HG03060 (cell line): Measurements from ENCODE around the gene SPACA7.

Source experiments
- ATAC-seq: cut with Tn5 transposase; IDR thresholded peaks from one replicate; pipeline ENCODE4 v1.9.1; 2021; ENCODE audit warnings: low read depth, moderate number of reproducible peaks; ENCODE audit not compliant: unreplicated experiment

SPACA7 gene

GRCh38 chr13:112457485-112457884 lies 81.3 kb downstream of the SPACA7 start:
- no peak for ATAC-seq

- ATAC-seq: no peak
These were observed 86.3 kb downstream of the SPACA7 start for GRCh38 chr13:112462408-112462807.

- ATAC-seq: no peak
These were observed 88.6 kb downstream of the SPACA7 start for GRCh38 chr13:112464720-112465119.

- ATAC-seq: no peak
These were observed 89.3 kb downstream of the SPACA7 start for GRCh38 chr13:112465251-112466131.

- no peak for ATAC-seq
These were observed 90.2 kb downstream of the SPACA7 start for GRCh38 chr13:112466132-112467058.

GRCh38 chr13:112467236-112467635 lies 91.1 kb downstream of the SPACA7 start:
- no peak for ATAC-seq

- no peak for ATAC-seq
These were observed 91.9 kb downstream of the SPACA7 start for GRCh38 chr13:112468069-112468468.

GRCh38 chr13:112469071-112469745 lies 93.1 kb downstream of the SPACA7 start:
- no peak for ATAC-seq

- ATAC-seq: no peak
These were observed 97.7 kb downstream of the SPACA7 start for GRCh38 chr13:112473818-112474217.

GRCh38 chr13:112474869-112475268 lies 98.7 kb downstream of the SPACA7 start:
- ATAC-seq: no peak

- no peak for ATAC-seq
These were observed 99.7 kb downstream of the SPACA7 start for GRCh38 chr13:112475889-112476288.

- no peak for ATAC-seq
These were observed 101.0 kb downstream of the SPACA7 start for GRCh38 chr13:112477070-112477619.

GRCh38 chr13:112479389-112479788 lies 103.2 kb downstream of the SPACA7 start:
- no peak for ATAC-seq

- no peak for ATAC-seq
These were observed 105.3 kb downstream of the SPACA7 start for GRCh38 chr13:112481458-112481857.

- no peak for ATAC-seq
These were observed 107.1 kb downstream of the SPACA7 start for GRCh38 chr13:112483299-112483698.
